Esophagus squamous epithelium (tissue), 4 donors: ENCODE measurements around the gene NVL.

Experiments
- CTCF ChIP-seq, 6 experiments: fragments of 450-650 bp in 4 of 6; fragments of 200-600 bp in 2 of 6; sonication (generic) in 2 of 6; IDR thresholded peaks; one replicate each; pipeline ENCODE4 v1.5.1; 2016 to 2019; ENCODE audit warnings: antibody characterized with exemption in 6 of 6, mild to moderate bottlenecking in 4 of 6, moderate library complexity in 4 of 6
- POLR2A ChIP-seq, 4 donors: fragments of 450-650 bp; IDR thresholded peaks; one replicate each; pipeline ENCODE4 v1.6.1; 2017; ENCODE audit warnings: antibody characterized with exemption in 4 of 4, mild to moderate bottlenecking in 4 of 4, moderate library complexity in 3 of 4

- TF ChIP-seq POLR2A (IDR thresholded peaks at IDR 0.05) (no peak), CTCF (IDR thresholded peaks at IDR 0.05) (no peak)
Observed at GRCh38 chr1:224266915-224267856, 62.8 kb downstream of the NVL start.
